ENCODE measurements around the gene SLC1A2. TPM values are rescaled to one million over a fixed set of nuclear protein-coding genes. Genes with fewer than 3 reads are reported as not detected.
"Not testable (repeated sequence)": the region's sequence is repeated elsewhere in the genome, so short reads cannot be mapped to it uniquely, and the experiment has no call there.

Gene SLC1A2
- total RNA-seq, 2 experiments from 2014 or later = not detected

GRCh38 chr11:35234460-35235156, 184.8 kb downstream of the SLC1A2 start:
- peaks cover 42% of the 10 kb centered on the region for H3K9me3 Mint-ChIP-seq
- ChIA-PET POLR2A (no interaction called here), CTCF (interaction anchor here (1.3 kb wide), 2 partner anchors 15 to 56 kb away, joined by 3 read pairs; no protein-coding TSS in a partner anchor)
- no peak overlapping the region for H3K4me3 Mint-ChIP-seq
- H3K36me3 Mint-ChIP-seq (ENCODE audit: low read depth) = peaks cover 63% of the 10 kb centered on the region
- peaks cover 7% of the 10 kb centered on the region for H3K27me3 Mint-ChIP-seq
- H3K27ac Mint-ChIP-seq = peak overlapping the region; percentile 47
- DNase-seq = no peak
- H3K4me1 Mint-ChIP-seq = peaks cover 60% of the 10 kb centered on the region

GRCh38 chr11:35233518-35233917, 185.8 kb downstream of the SLC1A2 start:
- Mint-ChIP-seq H3K4me3 (no peak overlapping the region), H3K27me3 (no peaks in the 10 kb centered on the region), H3K4me1 (peaks cover 53% of the 10 kb centered on the region), H3K36me3 (ENCODE audit: low read depth) (peaks cover 74% of the 10 kb centered on the region), H3K9me3 (peaks cover 46% of the 10 kb centered on the region), H3K27ac (peak overlapping the region; percentile 42)
- no peak for DNase-seq
- CTCF ChIA-PET = interaction anchor here (1.1 to 1.3 kb wide), 2 partner anchors 9 to 234 kb away, joined by 4 to 5 read pairs; no protein-coding TSS in a partner anchor
- POLR2A ChIA-PET = no interaction called here

DNA sequence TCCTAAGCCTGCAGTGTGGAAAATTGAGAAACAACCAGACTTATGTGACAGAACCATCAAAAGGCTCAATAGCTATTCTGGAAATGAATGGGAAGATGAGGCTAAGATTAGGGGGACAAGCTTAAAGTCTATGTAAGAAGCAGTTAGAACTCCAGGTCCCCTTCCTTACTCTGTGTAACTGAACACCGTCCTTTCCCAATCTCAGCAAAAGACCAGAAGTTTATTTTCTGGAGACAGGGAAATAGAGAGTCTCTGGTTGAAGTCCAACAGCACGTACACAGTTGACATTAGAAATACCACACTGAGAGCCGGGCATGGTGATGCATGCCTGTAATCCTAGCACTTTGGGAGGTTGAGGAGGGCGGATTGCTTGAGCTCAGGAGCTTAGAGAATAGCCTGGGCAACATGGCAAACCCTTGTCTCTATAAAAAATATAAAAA, 186.4 kb downstream of the SLC1A2 start:
- DNase-seq = no peak
- Mint-ChIP-seq H3K36me3 (ENCODE audit: low read depth) (peaks cover 80% of the 10 kb centered on the region), H3K27ac (no peak overlapping the region), H3K4me1 (peaks cover 50% of the 10 kb centered on the region), H3K4me3 (no peak overlapping the region), H3K27me3 (no peaks in the 10 kb centered on the region), H3K9me3 (peaks cover 45% of the 10 kb centered on the region)
- POLR2A ChIA-PET = no interaction called here
- CTCF ChIA-PET = interaction anchor here (0.7 to 1.3 kb wide), 5 partner anchors 9 to 234 kb away, joined by 3 to 5 read pairs (median 3); no protein-coding TSS in a partner anchor

GRCh38 chr11:35231076-35231860, 188.1 kb downstream of the SLC1A2 start:
- Mint-ChIP-seq H3K27me3 (no peaks in the 10 kb centered on the region), H3K27ac (no peak overlapping the region)

DNA sequence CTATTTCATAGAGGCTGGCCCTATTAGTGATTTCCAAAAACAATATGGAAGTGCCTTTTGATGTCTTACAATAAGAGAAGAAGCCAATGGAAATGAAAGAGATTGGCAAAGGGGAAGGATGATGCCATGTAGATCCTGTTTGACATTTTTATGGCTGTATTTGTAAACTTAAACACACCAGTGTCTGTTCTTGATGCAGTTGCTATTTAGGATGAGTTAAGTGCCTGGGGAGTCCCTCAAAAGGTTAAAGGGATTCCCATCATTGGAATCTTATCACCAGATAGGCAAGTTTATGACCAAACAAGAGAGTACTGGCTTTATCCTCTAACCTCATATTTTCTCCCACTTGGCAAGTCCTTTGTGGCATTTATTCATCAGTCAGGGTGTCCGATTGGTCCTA, 189.0 kb downstream of the SLC1A2 start:
- ChIA-PET CTCF (interaction anchor here (0.9 kb wide), 1 partner anchor 53 kb away, joined by 3 read pairs; no protein-coding TSS in a partner anchor), POLR2A (no interaction called here)
- H3K27ac Mint-ChIP-seq = no peak overlapping the region

More at GRCh38 chr11:35231076-35231860, 188.1 kb downstream of the SLC1A2 start:
- CTCF ChIA-PET = interaction anchor here (0.6 kb wide), 1 partner anchor 8 kb away, joined by 3 read pairs; no protein-coding TSS in a partner anchor
- Mint-ChIP-seq H3K4me1 (peaks cover 37% of the 10 kb centered on the region), H3K4me3 (no peak overlapping the region), H3K9me3 (peaks cover 40% of the 10 kb centered on the region), H3K36me3 (ENCODE audit: low read depth) (peaks cover 89% of the 10 kb centered on the region)
- POLR2A ChIA-PET = interaction anchor here (0.6 kb wide), 1 partner anchor 54 kb away, joined by 3 read pairs; no protein-coding TSS in a partner anchor
- no peak for DNase-seq

DNA sequence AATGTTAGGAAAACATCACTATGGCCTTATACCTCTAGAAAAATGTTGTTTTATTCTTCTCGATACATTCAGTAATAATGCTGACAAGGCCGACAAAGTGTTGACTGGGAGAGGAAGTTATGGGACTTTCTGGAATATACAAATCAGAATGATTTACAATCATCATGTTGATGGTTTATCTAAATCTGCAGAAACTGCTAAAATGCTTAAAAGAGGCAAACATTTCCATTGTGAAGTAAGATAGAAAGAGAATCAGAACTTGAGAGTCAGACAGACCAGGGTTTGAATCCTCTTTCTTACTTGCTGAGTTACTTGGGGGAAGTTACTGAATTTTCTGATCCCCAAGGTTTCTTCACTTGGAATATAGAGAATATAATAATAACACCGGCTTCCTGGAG, 191.0 kb downstream of the SLC1A2 start:
- Mint-ChIP-seq H3K27ac (no peak overlapping the region), H3K27me3 (no peaks in the 10 kb centered on the region), H3K36me3 (ENCODE audit: low read depth) (peaks cover 96% of the 10 kb centered on the region), H3K9me3 (peaks cover 20% of the 10 kb centered on the region), H3K4me1 (peaks cover 11% of the 10 kb centered on the region), H3K4me3 (no peak overlapping the region)
- DNase-seq = no peak
- CTCF ChIA-PET = interaction anchor here (1.4 kb wide), 1 partner anchor 13 kb away, joined by 4 read pairs; no protein-coding TSS in a partner anchor
- POLR2A ChIA-PET = no interaction called here

More for the DNA sequence above, 189.0 kb downstream of the SLC1A2 start:
- no peaks in the 10 kb centered on the region for H3K27me3 Mint-ChIP-seq
- H3K4me1 Mint-ChIP-seq = peaks cover 28% of the 10 kb centered on the region
- H3K4me3 Mint-ChIP-seq = no peak overlapping the region
- DNase-seq = no peak
- H3K36me3 Mint-ChIP-seq (ENCODE audit: low read depth) = peaks cover 93% of the 10 kb centered on the region
- H3K9me3 Mint-ChIP-seq = peaks cover 35% of the 10 kb centered on the region

DNA sequence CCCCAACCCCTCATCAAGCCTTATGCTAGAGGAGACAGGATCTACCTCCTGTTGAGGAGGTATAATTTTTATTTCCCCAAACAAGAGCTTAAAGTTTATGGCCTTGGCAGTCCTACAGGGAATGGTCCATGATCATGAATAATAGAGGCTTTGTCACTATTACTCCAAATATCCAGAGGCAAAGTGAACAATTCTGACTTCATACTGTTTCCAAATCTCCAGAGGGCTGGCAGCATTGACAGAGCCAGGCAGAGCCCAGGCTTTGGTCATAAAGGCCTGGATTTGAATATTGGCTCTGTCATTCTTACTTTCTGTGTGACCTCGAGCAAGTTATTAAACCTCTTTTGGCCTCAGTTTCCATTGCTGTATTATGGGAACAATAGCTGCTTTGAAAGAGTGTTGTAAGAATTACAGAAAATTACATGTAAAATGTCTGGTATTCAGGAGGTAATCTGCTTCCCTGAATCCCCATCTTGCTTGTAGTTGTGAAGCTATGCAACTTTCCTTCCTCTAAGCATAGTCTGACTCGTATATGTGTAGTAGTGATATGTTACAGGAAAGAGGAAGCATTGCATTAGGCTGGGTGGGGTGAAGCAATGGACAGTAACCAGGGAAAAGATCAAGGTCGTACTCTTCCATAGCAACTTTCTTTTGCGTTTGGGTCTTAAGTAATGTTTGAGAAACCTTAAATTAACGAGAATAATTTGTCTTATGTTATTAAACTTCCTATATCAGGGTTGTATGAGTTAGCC, 191.6 kb downstream of the SLC1A2 start:
- Mint-ChIP-seq H3K9me3 (peaks cover 20% of the 10 kb centered on the region), H3K36me3 (ENCODE audit: low read depth) (peaks cover 96% of the 10 kb centered on the region), H3K4me1 (peaks cover 10% of the 10 kb centered on the region), H3K27me3 (no peaks in the 10 kb centered on the region), H3K4me3 (no peak overlapping the region), H3K27ac (peak overlapping the region; percentile 3)
- CTCF ChIA-PET = interaction anchor here (1.4 to 1.6 kb wide), 2 partner anchors 11 to 14 kb away, joined by 3 to 4 read pairs; no protein-coding TSS in a partner anchor
- POLR2A ChIA-PET = no interaction called here
- DNase-seq = no peak

DNA sequence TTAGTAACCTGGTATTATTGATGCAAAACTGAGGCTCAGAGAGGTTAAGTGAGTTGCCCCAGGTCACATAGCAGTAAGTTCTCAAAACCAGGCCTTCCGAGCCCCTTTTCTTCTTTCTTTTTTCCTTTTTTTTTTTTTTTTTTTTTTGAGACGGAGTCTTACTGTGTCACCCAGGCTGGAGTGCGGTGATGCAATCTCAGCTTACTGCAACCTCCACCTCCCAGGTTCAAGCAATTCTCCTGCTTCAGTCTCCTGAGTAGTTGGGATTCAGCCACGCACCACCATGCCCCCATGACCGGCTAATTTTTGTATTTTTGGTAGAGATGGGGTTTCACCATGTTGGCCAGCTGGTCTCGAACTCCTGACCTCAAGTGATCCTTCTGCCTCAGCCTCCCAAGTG, 192.6 kb downstream of the SLC1A2 start:
- H3K27ac Mint-ChIP-seq, H3K27me3 Mint-ChIP-seq, H3K4me1 Mint-ChIP-seq, H3K4me3 Mint-ChIP-seq, POLR2A ChIA-PET, DNase-seq: not testable (repeated sequence)
- Mint-ChIP-seq H3K9me3 (peaks cover 15% of the 10 kb centered on the region), H3K36me3 (ENCODE audit: low read depth) (peaks cover 93% of the 10 kb centered on the region)
- CTCF ChIA-PET = interaction anchor here (1.6 kb wide), 1 partner anchor 12 kb away, joined by 3 read pairs; no protein-coding TSS in a partner anchor

- Mint-ChIP-seq H3K9me3 (peaks cover 10% of the 10 kb centered on the region), H3K27me3 (no peaks in the 10 kb centered on the region), H3K36me3 (ENCODE audit: low read depth) (peaks cover 91% of the 10 kb centered on the region), H3K27ac (no peak overlapping the region), H3K4me3 (no peak overlapping the region), H3K4me1 (peaks cover 6% of the 10 kb centered on the region)
- POLR2A ChIA-PET = no interaction called here
- CTCF ChIA-PET = no interaction called here
- no peak for DNase-seq
Measured at GRCh38 chr11:35225946-35226520, 193.3 kb downstream of the SLC1A2 start.

GRCh38 chr11:35223991-35224390, 195.4 kb downstream of the SLC1A2 start:
- Mint-ChIP-seq H3K9me3 (peaks cover 3% of the 10 kb centered on the region), H3K36me3 (ENCODE audit: low read depth) (peaks cover 86% of the 10 kb centered on the region), H3K27ac (no peak overlapping the region), H3K4me1 (peaks cover 8% of the 10 kb centered on the region), H3K4me3 (no peak overlapping the region), H3K27me3 (no peaks in the 10 kb centered on the region)
- no peak for DNase-seq
- ChIA-PET POLR2A (no interaction called here), CTCF (interaction anchor here (1.2 to 1.5 kb wide), 3 partner anchors 9 to 171 kb away, joined by 3 to 4 read pairs (median 3); no protein-coding TSS in a partner anchor)

DNA sequence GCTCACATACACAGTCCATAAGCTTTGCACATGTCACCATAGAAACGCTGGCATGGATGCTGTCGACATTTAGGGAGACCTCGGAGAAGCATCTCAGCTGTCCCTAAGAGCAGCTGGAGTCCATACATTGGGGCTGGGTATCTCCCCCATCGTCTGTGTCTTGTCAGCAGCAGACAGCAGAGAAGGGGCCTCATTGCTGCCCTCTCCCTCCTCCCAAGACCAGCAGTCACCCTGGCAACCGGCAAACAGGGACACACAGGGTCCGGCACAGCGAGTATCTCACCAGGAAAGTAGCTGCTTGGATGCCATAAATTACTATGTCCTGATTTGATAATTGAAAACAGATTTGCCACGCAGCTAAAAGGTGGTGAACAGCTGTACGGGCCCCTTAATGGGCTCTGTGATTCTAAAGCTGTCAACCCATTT, 196.0 kb downstream of the SLC1A2 start:
- Mint-ChIP-seq H3K27me3 (no peaks in the 10 kb centered on the region), H3K27ac (no peak overlapping the region), H3K4me3 (no peak overlapping the region), H3K36me3 (ENCODE audit: low read depth) (peaks cover 86% of the 10 kb centered on the region), H3K4me1 (peaks cover 12% of the 10 kb centered on the region), H3K9me3 (no peaks in the 10 kb centered on the region)
- CTCF ChIA-PET = interaction anchor here (1.3 to 1.5 kb wide), 2 partner anchors 10 to 170 kb away, joined by 3 to 4 read pairs; no protein-coding TSS in a partner anchor
- DNase-seq = no peak
- POLR2A ChIA-PET = no interaction called here

- Mint-ChIP-seq H3K4me3 (no peak overlapping the region), H3K4me1 (peaks cover 43% of the 10 kb centered on the region), H3K27me3 (no peaks in the 10 kb centered on the region), H3K27ac (no peak overlapping the region), H3K9me3 (no peaks in the 10 kb centered on the region), H3K36me3 (ENCODE audit: low read depth) (peaks cover 86% of the 10 kb centered on the region)
- DNase-seq = no peak
- ChIA-PET POLR2A (interaction anchor here (0.6 kb wide), 1 partner anchor 102 kb away, joined by 4 read pairs; no protein-coding TSS in a partner anchor), CTCF (interaction anchor here (0.8 to 1.6 kb wide), 5 partner anchors 10 to 79 kb away, joined by 3 read pairs; partner anchors contain the start of gene CD44)
Measured at GRCh38 chr11:35218956-35219355, 200.4 kb downstream of the SLC1A2 start.
